C1 segment of cervical spinal cord (tissue), 14 donors: ENCODE data around the gene SMPD3.

Experiments used
- DNase-seq, 14 donors: peaks; one replicate each; lab custom pipeline; 2025; lab: John Stamatoyannopoulos, UW

Gene SMPD3

GRCh38 chr16:68434624-68435210, 13.6 kb downstream of the SMPD3 start:
- no peak for DNase-seq

- no peak for DNase-seq
These were observed 15.0 kb downstream of the SMPD3 start for GRCh38 chr16:68433316-68433715.

GRCh38 chr16:68432701-68433100, 15.6 kb downstream of the SMPD3 start:
- no peak for DNase-seq

GRCh38 chr16:68429076-68429854, 19.0 kb downstream of the SMPD3 start:
- no peak for DNase-seq

- DNase-seq: no peak
These were observed 20.5 kb downstream of the SMPD3 start for GRCh38 chr16:68427649-68428303.

GRCh38 chr16:68426347-68426652, 22.0 kb downstream of the SMPD3 start:
- DNase-seq: no peak

GRCh38 chr16:68425498-68426346, 22.6 kb downstream of the SMPD3 start:
- no peak for DNase-seq

GRCh38 chr16:68423771-68424170, 24.5 kb downstream of the SMPD3 start:
- no peak for DNase-seq

GRCh38 chr16:68422396-68422960, 25.8 kb downstream of the SMPD3 start:
- DNase-seq: no peak

- no peak for DNase-seq
These were observed 27.2 kb downstream of the SMPD3 start for GRCh38 chr16:68421076-68421475.

- DNase-seq: no peak
These were observed 27.9 kb downstream of the SMPD3 start for GRCh38 chr16:68420366-68420942.

- DNase-seq: peak in 1 of 14 donors; percentile 13
These were observed 30.5 kb downstream of the SMPD3 start for GRCh38 chr16:68417711-68418301.

- peak in 1 of 14 donors; percentile 59 for DNase-seq
These were observed 32.0 kb downstream of the SMPD3 start for GRCh38 chr16:68416057-68417046.

GRCh38 chr16:68414581-68414980, 33.7 kb downstream of the SMPD3 start:
- DNase-seq: peak in 1 of 14 donors; percentile 39

GRCh38 chr16:68412061-68412460, 36.2 kb downstream of the SMPD3 start:
- DNase-seq: no peak

- DNase-seq: no peak
These were observed 37.2 kb downstream of the SMPD3 start for GRCh38 chr16:68411086-68411485.

GRCh38 chr16:68408967-68409366, 39.3 kb downstream of the SMPD3 start:
- no peak for DNase-seq

GRCh38 chr16:68408428-68408827, 39.9 kb downstream of the SMPD3 start:
- no peak for DNase-seq

GRCh38 chr16:68406458-68407152, 41.7 kb downstream of the SMPD3 start:
- DNase-seq: peak in 1 of 14 donors; percentile 3
